GM19238 (cell line): ENCODE results near the gene RGS13.
"Not testable (repeated sequence)": the region's sequence is repeated elsewhere in the genome, so short reads cannot be mapped to it uniquely, and the experiment has no call there.

Source experiments
- DNase-seq: peaks from one replicate; pipeline ENCODE4 v3.0.0; 2011; ENCODE audit warnings: low spot score; ENCODE audit not compliant: insufficient read length

RGS13 gene

DNA sequence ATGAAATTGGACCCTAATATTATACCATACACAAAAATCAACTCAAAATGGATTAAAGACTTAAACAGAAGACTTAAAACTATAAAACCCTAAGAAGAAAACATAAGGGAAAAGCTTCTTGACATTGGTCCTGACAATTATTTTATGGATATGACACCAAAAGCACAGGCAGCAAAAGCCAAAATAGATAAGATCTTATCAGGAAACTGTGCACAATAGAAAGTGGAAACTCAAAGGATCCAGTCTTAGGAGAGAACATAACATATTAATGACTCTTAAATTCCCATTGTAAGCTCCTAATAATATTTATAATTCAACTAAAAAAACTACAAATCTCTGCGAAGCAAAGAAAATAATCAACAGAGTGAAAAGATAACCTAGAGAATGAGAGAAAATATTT lies 39.8 kb downstream of the RGS13 start:
- DNase-seq: no peak

GRCh38 chr1:192678099-192678498 lies 42.2 kb downstream of the RGS13 start:
- DNase-seq: no peak

GRCh38 chr1:192682335-192682734 lies 46.4 kb downstream of the RGS13 start:
- no peak for DNase-seq

GRCh38 chr1:192683081-192683480 lies 47.1 kb downstream of the RGS13 start:
- not testable (repeated sequence) for DNase-seq

DNA sequence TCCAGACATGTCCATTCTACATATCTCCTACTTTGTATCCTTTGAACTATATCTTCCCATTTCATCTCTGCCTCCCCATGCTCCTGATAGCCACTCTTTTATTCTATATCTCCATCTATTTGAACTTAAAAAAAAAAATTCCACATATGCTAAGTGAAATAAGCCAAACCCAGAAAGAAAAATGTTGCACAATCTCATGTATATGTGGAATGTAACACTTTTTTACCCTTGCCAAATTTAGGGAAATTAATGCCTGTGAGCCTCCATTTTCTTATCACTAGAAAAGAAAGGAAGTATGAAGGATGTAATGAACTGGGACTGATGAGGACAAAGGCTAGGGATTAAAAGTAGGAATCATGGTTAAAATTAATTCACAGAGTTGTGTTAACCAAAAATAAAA lies 53.5 kb downstream of the RGS13 start:
- no peak for DNase-seq

- DNase-seq: no peak
Measured at GRCh38 chr1:192691041-192691440, 55.1 kb downstream of the RGS13 start.

DNA sequence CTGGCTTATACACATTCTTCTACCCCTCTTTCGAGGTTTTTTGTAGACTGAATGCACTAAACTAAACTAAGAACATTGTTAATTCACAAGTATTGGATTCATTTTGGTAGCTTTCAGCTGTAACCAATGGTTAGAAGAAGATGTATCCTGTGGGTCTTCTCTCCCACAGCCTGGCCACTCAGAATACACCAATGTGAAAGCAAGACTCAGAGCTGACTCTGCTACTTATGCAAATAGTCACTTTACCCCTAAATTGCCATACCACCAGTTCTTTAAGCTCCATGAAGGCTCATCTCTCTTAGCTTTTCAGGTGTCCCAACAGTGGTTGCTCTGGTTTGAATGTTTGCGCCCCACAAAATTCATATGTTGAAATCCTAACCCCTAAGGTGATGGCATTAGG lies 60.1 kb downstream of the RGS13 start:
- no peak for DNase-seq

DNA sequence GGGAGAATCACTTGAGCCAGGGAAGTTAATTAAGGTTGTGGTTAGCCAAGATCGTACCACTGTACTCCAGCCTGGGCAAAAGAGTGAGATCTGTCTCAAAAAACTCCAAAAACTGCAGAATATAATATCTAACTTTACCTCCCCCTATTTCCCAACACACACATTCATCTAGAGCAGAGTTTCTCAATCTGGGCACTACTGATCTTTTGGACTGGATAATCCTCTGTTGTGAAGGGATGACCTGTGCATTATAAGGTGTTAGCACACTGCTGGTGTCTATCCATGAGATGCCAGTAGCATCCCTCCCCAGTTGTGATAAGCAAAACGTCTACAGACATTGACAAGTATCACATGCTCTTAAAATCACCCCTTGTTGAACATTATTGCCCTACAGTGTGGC lies 61.8 kb downstream of the RGS13 start:
- DNase-seq: no peak

GRCh38 chr1:192698731-192699130 lies 62.8 kb downstream of the RGS13 start:
- no peak for DNase-seq

GRCh38 chr1:192700834-192701271 lies 64.9 kb downstream of the RGS13 start:
- no peak for DNase-seq

GRCh38 chr1:192702212-192702902 lies 66.4 kb downstream of the RGS13 start:
- no peak for DNase-seq

GRCh38 chr1:192703283-192704206 lies 67.6 kb downstream of the RGS13 start:
- no peak for DNase-seq

- no peak for DNase-seq
Measured at GRCh38 chr1:192705510-192705909, 69.6 kb downstream of the RGS13 start.

GRCh38 chr1:192706936-192707335 lies 71.0 kb downstream of the RGS13 start:
- DNase-seq: no peak

DNA sequence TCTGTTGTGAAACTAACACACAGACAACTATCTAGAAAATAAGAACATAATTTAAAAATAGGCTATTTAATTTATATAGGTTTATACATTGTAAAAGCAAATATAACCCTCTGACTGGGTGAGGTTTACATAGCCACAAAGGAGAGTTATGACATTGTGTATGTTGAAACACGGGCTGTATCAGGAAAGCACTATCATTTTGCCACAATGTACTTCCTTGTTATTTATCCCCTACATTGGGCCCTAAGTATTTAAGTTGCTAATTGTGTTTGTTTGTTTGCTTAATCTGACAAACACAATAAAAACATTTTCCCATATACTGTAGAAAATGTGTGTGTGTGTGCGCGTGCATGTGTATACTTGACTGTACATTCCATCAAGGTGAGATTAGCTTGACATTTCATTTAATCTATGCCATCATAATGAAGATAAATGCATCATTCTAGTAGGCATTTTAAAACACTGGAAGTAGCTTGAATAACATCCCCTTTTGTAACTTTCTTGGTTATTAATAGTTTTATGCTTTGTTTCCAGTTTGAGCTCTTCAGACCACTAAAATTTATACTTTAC lies 72.1 kb downstream of the RGS13 start:
- DNase-seq: no peak

DNA sequence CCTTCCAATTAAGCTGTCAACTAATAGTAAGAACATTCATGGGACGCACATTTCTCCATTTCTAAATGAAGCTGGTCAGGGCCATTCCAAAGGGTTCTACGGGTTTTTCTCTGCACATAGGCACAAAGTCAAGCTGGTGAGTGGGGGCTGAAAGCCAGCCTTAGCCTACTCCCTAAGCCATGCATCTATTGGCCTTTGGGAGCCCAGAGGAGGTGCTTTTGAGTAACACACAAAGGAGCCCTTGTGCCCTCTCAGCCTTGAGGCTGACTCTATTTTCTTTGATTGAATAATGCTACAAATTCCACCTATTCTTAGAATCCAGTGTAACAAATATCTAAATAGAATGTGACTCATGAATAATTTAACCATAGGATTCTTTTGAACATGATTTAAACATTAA lies 73.6 kb downstream of the RGS13 start:
- DNase-seq: no peak
